NT2/D1 (cell line): ENCODE results near the gene SGCA.

ENCODE experiments used
- YY1 ChIP-seq: IDR thresholded peaks from 2 replicates; pipeline ENCODE4 v1.6.1; 2011; ENCODE audit not compliant: insufficient read length, insufficient read depth
- ZNF274 ChIP-seq: IDR thresholded peaks from 2 replicates; pipeline ENCODE4 v1.6.1; 2011; ENCODE audit warnings: mild to moderate bottlenecking, low read depth, low read length

- no peak for TF ChIP-seq YY1
- TF ChIP-seq ZNF274 = no peak
Observed at GRCh38 chr17:50147841-50148225, 18.0 kb upstream of the SGCA start.
